Naive thymus-derived CD4-positive, alpha-beta T cell (primary cell): ENCODE measurements around the gene NEDD4L. TPM values are rescaled to one million over a fixed set of nuclear protein-coding genes. Genes with fewer than 3 reads are reported as not detected.

Experiments
- ATAC-seq: fragments of 150-1000 bp; cut with Tn5 transposase; 2 replicates; pipeline ENCODE4 v1.10.0; 2021; ENCODE audit warnings: mild to moderate bottlenecking, moderate library complexity
- CTCF ChIA-PET: fragments of 350-600 bp; sonication (Branson Sonifier 250); formaldehyde crosslinking; loops from one replicate; lab custom pipeline; 2021; ENCODE audit warnings: antibody characterized with exemption; lab: Charles Lee
- POLR2A ChIA-PET: fragments of 350-600 bp; sonication (Branson Sonifier 250); formaldehyde crosslinking; loops from one replicate; lab custom pipeline; 2021; ENCODE audit warnings: antibody characterized with exemption, inconsistent platforms; lab: Charles Lee
- DNase-seq, 9 donors: peaks; one replicate each; pipeline versions ENCODE4 v3.0.0 to v3.0.0-alpha.2; 2020 to 2022; ENCODE audit warnings: mixed read lengths in 1 of 9
- H3K27ac ChIP-seq: one replicate; pipeline ENCODE4 v1.7.0; 2013; ENCODE audit warnings: mild to moderate bottlenecking, low read depth, low read length, moderate library complexity
- H3K27me3 ChIP-seq, 2 donors: one replicate each; pipeline ENCODE4 v1.7.0; 2013; ENCODE audit warnings: low read length in 2 of 2, mild to moderate bottlenecking in 2 of 2, moderate library complexity in 2 of 2; ENCODE audit not compliant: control insufficient read depth in 2 of 2, insufficient read depth in 2 of 2
- H3K36me3 ChIP-seq, 3 experiments: 1 replicate in 2 of 3; 2 replicates in 1 of 3; pipeline ENCODE4 v1.7.0; 2013; ENCODE audit warnings: low read length in 3 of 3, mild to moderate bottlenecking in 3 of 3, moderate library complexity in 1 of 3; ENCODE audit not compliant: insufficient read depth in 3 of 3, control insufficient read depth in 2 of 3
- H3K4me1 ChIP-seq, 2 donors: one replicate each; pipeline ENCODE4 v1.7.0; 2013; ENCODE audit warnings: low read length in 2 of 2, mild to moderate bottlenecking in 2 of 2, moderate library complexity in 1 of 2; ENCODE audit not compliant: control insufficient read depth in 2 of 2, insufficient read depth in 2 of 2
- H3K4me3 ChIP-seq: 2 replicates; pipeline ENCODE4 v1.7.0; 2013; ENCODE audit warnings: mild to moderate bottlenecking, low read length
- H3K9me3 ChIP-seq, 3 experiments: 1 replicate in 2 of 3; 2 replicates in 1 of 3; pipeline ENCODE4 v1.7.0; 2013; ENCODE audit warnings: low read length in 3 of 3; ENCODE audit not compliant: control insufficient read depth in 2 of 3
- H3K27ac Mint-ChIP-seq, 9 donors: one replicate each; pipeline ENCODE4 v1.8.0; 2020 to 2022; ENCODE audit warnings: mixed read lengths in 9 of 9, mild to moderate bottlenecking in 8 of 9, moderate library complexity in 5 of 9, inconsistent platforms in 2 of 9
- H3K27me3 Mint-ChIP-seq, 5 donors: one replicate each; pipeline ENCODE4 v1.8.0; 2021 to 2022; ENCODE audit warnings: mixed read lengths in 5 of 5, mild to moderate bottlenecking in 1 of 5
- H3K36me3 Mint-ChIP-seq, 5 donors: one replicate each; pipeline ENCODE4 v1.8.0; 2020 to 2022; ENCODE audit warnings: mixed read lengths in 5 of 5, mild to moderate bottlenecking in 3 of 5, inconsistent platforms in 1 of 5
- H3K4me1 Mint-ChIP-seq, 7 donors: one replicate each; pipeline ENCODE4 v1.8.0; 2020 to 2022; ENCODE audit warnings: mixed read lengths in 7 of 7, mild to moderate bottlenecking in 3 of 7, inconsistent platforms in 1 of 7
- H3K4me3 Mint-ChIP-seq, 10 donors: one replicate each; pipeline ENCODE4 v1.8.0; 2020 to 2022; ENCODE audit warnings: mild to moderate bottlenecking in 10 of 10, mixed read lengths in 10 of 10, moderate library complexity in 6 of 10, inconsistent platforms in 2 of 10
- H3K9me3 Mint-ChIP-seq, 11 donors: one replicate each; pipeline ENCODE4 v1.8.0; 2020 to 2022; ENCODE audit warnings: mixed read lengths in 11 of 11, mild to moderate bottlenecking in 4 of 11, inconsistent platforms in 1 of 11, moderate library complexity in 1 of 11
- intact Hi-C, 2 donors: fragments of 100-400 bp; cut with micrococcal nuclease; formaldehyde crosslinking; loops; one replicate each; pipeline ENCODE4 v1.15.1; 2023
- polyA plus RNA-seq, 2 donors: library from polyadenylated mRNA; unstranded; fragments of 300-500 nt; fragmentation: Illumina TruSeq; gene quantifications; one replicate each; pipeline ENCODE4 v1.2.3, GENCODE V29; 2021
- total RNA-seq, 6 experiments: library from RNA in 5 of 6; stranded (reverse) in 5 of 6; gene quantifications; 1 replicate in 5 of 6; 2 replicates in 1 of 6; pipeline ENCODE4 v1.2.3 and lab custom pipeline; 2021 to 2026

Gene NEDD4L
- total and polyA plus RNA-seq, 7 experiments from 2014 or later: 1.1 to 10.3 (median 4.2) TPM

GRCh38 chr18:58284699-58285448, 240.8 kb downstream of the NEDD4L start:
- H3K9me3 Mint-ChIP-seq: no peaks in the 10 kb centered on the region
- no peaks in the 10 kb centered on the region for H3K4me1 Mint-ChIP-seq
- no peak for DNase-seq
- peaks cover 0 to 14% (median 0%) of the 10 kb centered on the region in 5 donors for H3K27me3 Mint-ChIP-seq
- H3K4me3 Mint-ChIP-seq: no peak overlapping the region
- CTCF ChIA-PET: interaction anchor here (0.6 kb wide), 1 partner anchor 55 kb away, joined by 4 read pairs; no protein-coding TSS in a partner anchor
- intact Hi-C loops: no loop called here
- Histone ChIP-seq H3K4me1 (no peaks in the 10 kb centered on the region), H3K27ac (no peak overlapping the region), H3K4me3 (no peak overlapping the region), H3K36me3 (no peaks in the 10 kb centered on the region), H3K27me3 (no peaks in the 10 kb centered on the region), H3K9me3 (no peaks in the 10 kb centered on the region)
- no peaks in the 10 kb centered on the region for H3K36me3 Mint-ChIP-seq
- H3K27ac Mint-ChIP-seq: no peak overlapping the region
- POLR2A ChIA-PET: interaction anchor here (0.7 kb wide), 1 partner anchor 36 kb away, joined by 3 read pairs; no protein-coding TSS in a partner anchor
- no peak for ATAC-seq

- Histone ChIP-seq H3K27ac (no peak overlapping the region), H3K9me3 (no peaks in the 10 kb centered on the region), H3K4me3 (no peak overlapping the region), H3K27me3 (no peaks in the 10 kb centered on the region), H3K36me3 (no peaks in the 10 kb centered on the region), H3K4me1 (no peaks in the 10 kb centered on the region)
- Mint-ChIP-seq H3K36me3 (no peaks in the 10 kb centered on the region), H3K4me3 (no peak overlapping the region), H3K27ac (no peak overlapping the region), H3K27me3 (peaks cover 0 to 14% (median 0%) of the 10 kb centered on the region in 5 donors), H3K9me3 (no peaks in the 10 kb centered on the region), H3K4me1 (no peaks in the 10 kb centered on the region)
- CTCF ChIA-PET: interaction anchor here (0.6 kb wide), 1 partner anchor 14 kb away, joined by 3 read pairs; no protein-coding TSS in a partner anchor
- ATAC-seq (no peak), DNase-seq (no peak)
- intact Hi-C loops: no loop called here
- POLR2A ChIA-PET: interaction anchor here (0.7 kb wide), 1 partner anchor 35 kb away, joined by 3 read pairs; no protein-coding TSS in a partner anchor
These were observed 241.6 kb downstream of the NEDD4L start for GRCh38 chr18:58285449-58286130.

- ATAC-seq (no peak), DNase-seq (no peak)
- no peak overlapping the region for H3K4me3 ChIP-seq
- H3K4me1 ChIP-seq: no peaks in the 10 kb centered on the region
- Mint-ChIP-seq H3K36me3 (no peaks in the 10 kb centered on the region), H3K27ac (no peak overlapping the region), H3K9me3 (no peaks in the 10 kb centered on the region), H3K4me1 (no peaks in the 10 kb centered on the region), H3K27me3 (peaks cover 0 to 14% (median 0%) of the 10 kb centered on the region in 5 donors), H3K4me3 (no peak overlapping the region)
- POLR2A ChIA-PET: interaction anchor here (0.6 kb wide), 1 partner anchor 78 kb away, joined by 5 read pairs; no protein-coding TSS in a partner anchor
- no peaks in the 10 kb centered on the region for H3K9me3 ChIP-seq
- CTCF ChIA-PET: no interaction called here
- no peaks in the 10 kb centered on the region for H3K36me3 ChIP-seq
- intact Hi-C loops: no loop called here
- no peaks in the 10 kb centered on the region for H3K27me3 ChIP-seq
- no peak overlapping the region for H3K27ac ChIP-seq
These were observed 242.8 kb downstream of the NEDD4L start for GRCh38 chr18:58286632-58287352.

- no peaks in the 10 kb centered on the region for H3K4me1 ChIP-seq
- peaks cover 0 to 3% (median 0%) of the 10 kb centered on the region in 7 donors for H3K4me1 Mint-ChIP-seq
- H3K27ac ChIP-seq: no peak overlapping the region
- no peaks in the 10 kb centered on the region for H3K36me3 ChIP-seq
- H3K4me3 ChIP-seq: no peak overlapping the region
- H3K9me3 Mint-ChIP-seq: peaks cover 0 to 3% (median 0%) of the 10 kb centered on the region in 11 donors
- no peaks in the 10 kb centered on the region for H3K36me3 Mint-ChIP-seq
- peaks cover 0 to 14% (median 0%) of the 10 kb centered on the region in 5 donors for H3K27me3 Mint-ChIP-seq
- DNase-seq (no peak), ATAC-seq (no peak)
- POLR2A ChIA-PET: no interaction called here
- no peaks in the 10 kb centered on the region for H3K9me3 ChIP-seq
- H3K27me3 ChIP-seq: no peaks in the 10 kb centered on the region
- H3K4me3 Mint-ChIP-seq: no peak overlapping the region
- CTCF ChIA-PET: no interaction called here
- H3K27ac Mint-ChIP-seq: no peak overlapping the region
- intact Hi-C loops: no loop called here
These were observed 243.6 kb downstream of the NEDD4L start for GRCh38 chr18:58287353-58288274.

GRCh38 chr18:58288921-58289797, 245.1 kb downstream of the NEDD4L start:
- CTCF ChIA-PET: no interaction called here
- H3K9me3 Mint-ChIP-seq: peaks cover 0 to 3% (median 0%) of the 10 kb centered on the region in 11 donors
- H3K27ac ChIP-seq: no peak overlapping the region
- H3K4me1 ChIP-seq: no peaks in the 10 kb centered on the region
- ATAC-seq (no peak), DNase-seq (no peak)
- no peaks in the 10 kb centered on the region for H3K27me3 ChIP-seq
- H3K36me3 ChIP-seq: no peaks in the 10 kb centered on the region
- H3K27ac Mint-ChIP-seq: no peak overlapping the region
- H3K9me3 ChIP-seq: no peaks in the 10 kb centered on the region
- peaks cover 0 to 19% (median 0%) of the 10 kb centered on the region in 5 donors for H3K27me3 Mint-ChIP-seq
- no peak overlapping the region for H3K4me3 Mint-ChIP-seq
- peaks cover 0 to 4% (median 0%) of the 10 kb centered on the region in 7 donors for H3K4me1 Mint-ChIP-seq
- POLR2A ChIA-PET: no interaction called here
- H3K4me3 ChIP-seq: no peak overlapping the region
- no peaks in the 10 kb centered on the region for H3K36me3 Mint-ChIP-seq
- intact Hi-C loops: no loop called here
